ENCODE results near the gene HDC. TPM values are rescaled to one million over a fixed set of nuclear protein-coding genes. Genes with fewer than 3 reads are reported as not detected.

Gene HDC
- total RNA-seq, 1 experiment from 2014 or later: not detected

DNA sequence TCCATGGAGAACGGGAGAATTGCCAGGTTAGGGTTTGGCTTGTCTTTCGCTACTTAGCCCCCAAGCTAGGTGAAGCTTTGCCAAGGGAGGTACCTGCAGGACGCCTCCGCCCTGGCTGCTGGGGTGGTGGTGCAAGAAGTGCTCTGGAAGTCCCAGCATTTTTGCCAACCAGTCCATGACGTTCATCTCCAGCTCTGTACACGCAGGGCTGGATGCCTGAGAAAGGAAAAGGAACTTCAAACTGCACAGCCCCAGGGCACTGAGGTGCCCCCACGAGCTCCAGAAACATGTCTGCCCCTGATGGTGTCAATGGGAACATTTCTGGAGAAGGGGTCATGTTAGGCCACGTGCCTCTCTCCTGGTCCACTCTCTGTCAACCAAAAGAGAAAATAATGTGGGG lies 8.2 kb downstream of the HDC start:
- RAD21 ChIA-PET (ENCODE audit: low non-redundant PET in 1 of 2, low total read pairs in 2 of 2, uncharacterized antibody in 2 of 2, unreplicated experiment in 2 of 2): no interaction called here

More for the DNA sequence above, 8.2 kb downstream of the HDC start:
- ChIA-PET POLR2A (no interaction called here), CTCF (no interaction called here)
- no peak for TF ChIP-seq ZNF274 (IDR thresholded peaks at IDR 0.05; ENCODE audit: low read depth, low read length)
- TF ChIP-seq, protein P1, sequence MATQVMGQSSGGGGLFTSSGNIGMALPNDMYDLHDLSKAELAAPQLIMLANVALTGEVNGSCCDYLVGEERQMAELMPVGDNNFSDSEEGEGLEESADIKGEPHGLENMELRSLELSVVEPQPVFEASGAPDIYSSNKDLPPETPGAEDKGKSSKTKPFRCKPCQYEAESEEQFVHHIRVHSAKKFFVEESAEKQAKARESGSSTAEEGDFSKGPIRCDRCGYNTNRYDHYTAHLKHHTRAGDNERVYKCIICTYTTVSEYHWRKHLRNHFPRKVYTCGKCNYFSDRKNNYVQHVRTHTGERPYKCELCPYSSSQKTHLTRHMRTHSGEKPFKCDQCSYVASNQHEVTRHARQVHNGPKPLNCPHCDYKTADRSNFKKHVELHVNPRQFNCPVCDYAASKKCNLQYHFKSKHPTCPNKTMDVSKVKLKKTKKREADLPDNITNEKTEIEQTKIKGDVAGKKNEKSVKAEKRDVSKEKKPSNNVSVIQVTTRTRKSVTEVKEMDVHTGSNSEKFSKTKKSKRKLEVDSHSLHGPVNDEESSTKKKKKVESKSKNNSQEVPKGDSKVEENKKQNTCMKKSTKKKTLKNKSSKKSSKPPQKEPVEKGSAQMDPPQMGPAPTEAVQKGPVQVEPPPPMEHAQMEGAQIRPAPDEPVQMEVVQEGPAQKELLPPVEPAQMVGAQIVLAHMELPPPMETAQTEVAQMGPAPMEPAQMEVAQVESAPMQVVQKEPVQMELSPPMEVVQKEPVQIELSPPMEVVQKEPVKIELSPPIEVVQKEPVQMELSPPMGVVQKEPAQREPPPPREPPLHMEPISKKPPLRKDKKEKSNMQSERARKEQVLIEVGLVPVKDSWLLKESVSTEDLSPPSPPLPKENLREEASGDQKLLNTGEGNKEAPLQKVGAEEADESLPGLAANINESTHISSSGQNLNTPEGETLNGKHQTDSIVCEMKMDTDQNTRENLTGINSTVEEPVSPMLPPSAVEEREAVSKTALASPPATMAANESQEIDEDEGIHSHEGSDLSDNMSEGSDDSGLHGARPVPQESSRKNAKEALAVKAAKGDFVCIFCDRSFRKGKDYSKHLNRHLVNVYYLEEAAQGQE (IDR thresholded peaks at IDR 0.05; ENCODE audit: low read depth): no peak
- no peak for TF ChIP-seq JUND (IDR thresholded peaks at IDR 0.05)
- TF ChIP-seq YY1 (IDR thresholded peaks at IDR 0.05; ENCODE audit: extremely low read depth, insufficient replicate concordance, low read depth, low read length): no peak
- TF ChIP-seq, protein P2, sequence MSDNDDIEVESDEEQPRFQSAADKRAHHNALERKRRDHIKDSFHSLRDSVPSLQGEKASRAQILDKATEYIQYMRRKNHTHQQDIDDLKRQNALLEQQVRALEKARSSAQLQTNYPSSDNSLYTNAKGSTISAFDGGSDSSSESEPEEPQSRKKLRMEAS (IDR thresholded peaks at IDR 0.05): no peak
- no peak overlapping the region for H3K4me3 ChIP-seq (replicated peaks in 1 of 2; ENCODE audit: low read depth in 1 of 2, low read length in 2 of 2)
- no peaks in the 10 kb centered on the region for H4K20me1 ChIP-seq (ENCODE audit: insufficient read depth)
- H3K4me1 ChIP-seq (ENCODE audit: control insufficient read depth in 1 of 2, insufficient read depth in 2 of 2, low read length in 2 of 2): peaks cover 8 to 24% of the 10 kb centered on the region in 2 experiments
- no peaks in the 10 kb centered on the region for H3K9me2 ChIP-seq (ENCODE audit: insufficient read depth)
- intact Hi-C loops (cut with micrococcal nuclease): no loop called here
- H3K9me3 ChIP-seq (ENCODE audit: control insufficient read depth in 1 of 2, insufficient read depth in 1 of 2, low read depth in 1 of 2, low read length in 2 of 2): no peaks in the 10 kb centered on the region
- H3K79me2 ChIP-seq (ENCODE audit: insufficient read depth, low read length): no peaks in the 10 kb centered on the region
- H3K9ac ChIP-seq (ENCODE audit: low read length): no peak overlapping the region
- no peak for ATAC-seq
- BruUV-seq (replicated peaks): no TSS peak
- no peak for DNase-seq (ENCODE audit: low read depth, low spot score)
- H3K27ac ChIP-seq (ENCODE audit: low read depth, low read length): no peak overlapping the region
- H3K4me2 ChIP-seq (ENCODE audit: low read length): no peak overlapping the region
- no peaks in the 10 kb centered on the region for H3K27me3 ChIP-seq (ENCODE audit: insufficient read depth, low read length)
- no peaks in the 10 kb centered on the region for H3K36me3 ChIP-seq (ENCODE audit: control insufficient read depth in 1 of 2, insufficient read depth in 2 of 2, low read length in 2 of 2)
- H2AFZ ChIP-seq (ENCODE audit: low read depth, low read length, poor library complexity, severe bottlenecking): no peak overlapping the region
